ENCODE data around the gene CD99L2. TPM values are rescaled to one million over a fixed set of nuclear protein-coding genes. Genes with fewer than 3 reads are reported as not detected.

Gene CD99L2
- total RNA-seq, 2 donors from 2014 or later = 11.3 to 18.7 TPM

DNA sequence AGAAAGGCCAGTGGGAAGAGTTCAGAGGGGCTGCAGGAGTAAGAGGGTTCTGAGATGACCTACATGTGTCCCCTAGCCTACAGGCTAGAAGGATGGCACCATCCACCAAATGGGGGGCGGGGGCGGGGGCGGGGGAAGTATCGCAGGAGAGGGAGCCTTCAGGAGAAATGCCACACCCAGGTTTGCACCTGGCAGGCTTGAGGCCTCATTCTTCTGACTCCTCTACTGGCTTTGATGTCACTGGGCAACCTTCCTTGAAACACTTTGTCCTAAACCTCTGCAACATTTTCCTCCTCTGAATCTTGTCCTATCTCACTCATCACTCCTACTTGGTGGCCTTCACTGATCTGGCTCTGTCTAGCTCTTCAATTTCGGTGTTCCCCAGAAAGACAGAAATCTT is 24.0 kb downstream of the CD99L2 start:
- Histone ChIP-seq H3K36me3 (ENCODE audit: control insufficient read depth, insufficient read depth, low read length) (no peaks in the 10 kb centered on the region), H3K4me3 (ENCODE audit: low read length) (no peak overlapping the region), H3K9ac (ENCODE audit: extremely low read depth, low read length, poor library complexity, severe bottlenecking) (no peak overlapping the region), H3K4me1 (ENCODE audit: control insufficient read depth, insufficient read depth, low read length) (no peaks in the 10 kb centered on the region), H3K27ac (ENCODE audit: low read depth, low read length) (no peak overlapping the region), H3K9me3 (ENCODE audit: control insufficient read depth, low read length) (no peaks in the 10 kb centered on the region), H3K27me3 (ENCODE audit: control insufficient read depth, insufficient read depth, low read length, poor library complexity, severe bottlenecking) (no peaks in the 10 kb centered on the region)
- Mint-ChIP-seq H3K27ac (no peak overlapping the region), H3K9me3 (peaks cover 12% of the 10 kb centered on the region), H3K27me3 (ENCODE audit: insufficient read depth) (no peaks in the 10 kb centered on the region), H3K36me3 (ENCODE audit: low read depth) (peaks cover 19% of the 10 kb centered on the region), H3K4me1 (peaks cover 13% of the 10 kb centered on the region), H3K4me3 (no peak overlapping the region)
- TF ChIP-seq, protein P1, sequence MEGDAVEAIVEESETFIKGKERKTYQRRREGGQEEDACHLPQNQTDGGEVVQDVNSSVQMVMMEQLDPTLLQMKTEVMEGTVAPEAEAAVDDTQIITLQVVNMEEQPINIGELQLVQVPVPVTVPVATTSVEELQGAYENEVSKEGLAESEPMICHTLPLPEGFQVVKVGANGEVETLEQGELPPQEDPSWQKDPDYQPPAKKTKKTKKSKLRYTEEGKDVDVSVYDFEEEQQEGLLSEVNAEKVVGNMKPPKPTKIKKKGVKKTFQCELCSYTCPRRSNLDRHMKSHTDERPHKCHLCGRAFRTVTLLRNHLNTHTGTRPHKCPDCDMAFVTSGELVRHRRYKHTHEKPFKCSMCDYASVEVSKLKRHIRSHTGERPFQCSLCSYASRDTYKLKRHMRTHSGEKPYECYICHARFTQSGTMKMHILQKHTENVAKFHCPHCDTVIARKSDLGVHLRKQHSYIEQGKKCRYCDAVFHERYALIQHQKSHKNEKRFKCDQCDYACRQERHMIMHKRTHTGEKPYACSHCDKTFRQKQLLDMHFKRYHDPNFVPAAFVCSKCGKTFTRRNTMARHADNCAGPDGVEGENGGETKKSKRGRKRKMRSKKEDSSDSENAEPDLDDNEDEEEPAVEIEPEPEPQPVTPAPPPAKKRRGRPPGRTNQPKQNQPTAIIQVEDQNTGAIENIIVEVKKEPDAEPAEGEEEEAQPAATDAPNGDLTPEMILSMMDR (conservative IDR thresholded peaks at IDR 0.05) = no peak
- no peak for DNase-seq
- 97% methylated on average over 5 of the region's 5 CpGs; no CpG with 5 or more reads in 1 of the 2 experiments for WGBS, 2 experiments (ENCODE audit: insufficient coverage in 1 of 2, insufficient read length in 1 of 2)

DNA sequence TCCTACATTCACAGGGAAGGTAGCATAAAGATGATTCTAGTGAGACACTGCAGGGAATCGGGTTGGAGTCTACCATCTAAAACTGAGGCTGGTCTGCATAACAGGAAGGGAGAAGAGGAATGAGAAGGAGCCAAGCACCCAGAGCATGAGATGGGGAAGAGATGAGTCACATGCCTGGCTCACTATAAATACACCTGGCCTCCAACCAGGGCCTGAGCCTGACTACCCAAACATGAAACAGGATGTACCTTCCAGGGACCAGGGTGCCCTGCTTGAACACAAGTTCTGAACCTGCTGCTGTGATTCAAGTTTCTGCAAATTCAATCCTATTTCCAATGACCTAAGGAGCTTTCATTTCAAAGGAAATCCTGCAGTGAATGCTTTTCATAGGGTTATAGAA is 24.9 kb downstream of the CD99L2 start:
- no peaks in the 10 kb centered on the region for H3K36me3 ChIP-seq (ENCODE audit: control insufficient read depth, insufficient read depth, low read length)
- H3K4me3 ChIP-seq (ENCODE audit: low read length) = no peak overlapping the region
- H3K27me3 Mint-ChIP-seq (ENCODE audit: insufficient read depth) = no peaks in the 10 kb centered on the region
- H3K4me1 Mint-ChIP-seq = peaks cover 13% of the 10 kb centered on the region
- no peak overlapping the region for H3K4me3 Mint-ChIP-seq
- peaks cover 12% of the 10 kb centered on the region for H3K9me3 Mint-ChIP-seq
- H3K27ac ChIP-seq (ENCODE audit: low read depth, low read length) = no peak overlapping the region
- no peak for DNase-seq
- H3K36me3 Mint-ChIP-seq (ENCODE audit: low read depth) = peaks cover 19% of the 10 kb centered on the region
- WGBS, 2 experiments (ENCODE audit: insufficient coverage in 1 of 2, insufficient read length in 1 of 2) = 94% methylated on average over 1 of the region's 1 CpG; no CpG with 5 or more reads in 1 of the 2 experiments
- no peaks in the 10 kb centered on the region for H3K4me1 ChIP-seq (ENCODE audit: control insufficient read depth, insufficient read depth, low read length)
- TF ChIP-seq, protein P1 (conservative IDR thresholded peaks at IDR 0.05) = no peak
- H3K9me3 ChIP-seq (ENCODE audit: control insufficient read depth, low read length) = no peaks in the 10 kb centered on the region
- no peaks in the 10 kb centered on the region for H3K27me3 ChIP-seq (ENCODE audit: control insufficient read depth, insufficient read depth, low read length, poor library complexity, severe bottlenecking)
- no peak overlapping the region for H3K9ac ChIP-seq (ENCODE audit: extremely low read depth, low read length, poor library complexity, severe bottlenecking)
- no peak overlapping the region for H3K27ac Mint-ChIP-seq

DNA sequence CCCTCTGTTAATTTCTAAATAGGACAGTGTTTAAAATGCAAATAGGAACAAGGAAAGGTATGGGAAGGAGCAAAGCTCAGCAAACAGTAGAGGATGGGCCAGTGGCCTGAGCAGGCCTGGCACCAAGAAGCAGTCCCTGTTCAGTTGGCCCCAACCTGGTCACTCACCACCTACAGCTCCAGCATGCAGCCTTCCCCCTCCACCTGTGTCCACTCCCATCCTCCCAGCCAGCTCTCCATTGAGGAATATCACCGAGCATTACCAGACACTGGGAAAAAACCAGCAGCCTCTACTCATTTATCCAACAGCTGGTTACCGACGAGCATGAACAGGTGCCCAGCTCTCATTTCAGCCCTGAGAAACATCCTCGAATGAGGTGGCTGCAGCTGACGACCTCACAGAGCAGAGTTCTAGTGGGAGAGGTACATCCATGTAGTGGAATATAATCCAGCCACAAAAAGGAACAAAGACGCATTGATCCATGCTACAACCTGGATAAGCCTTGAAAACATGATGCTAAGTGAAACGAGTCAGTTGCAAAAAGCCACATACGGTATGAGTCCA is 25.6 kb downstream of the CD99L2 start:
- TF ChIP-seq, protein P1 (conservative IDR thresholded peaks at IDR 0.05) = no peak
- H3K9ac ChIP-seq (ENCODE audit: extremely low read depth, low read length, poor library complexity, severe bottlenecking) = no peak overlapping the region
- Mint-ChIP-seq H3K4me1 (peaks cover 13% of the 10 kb centered on the region), H3K27ac (no peak overlapping the region), H3K27me3 (ENCODE audit: insufficient read depth) (no peaks in the 10 kb centered on the region), H3K9me3 (peaks cover 12% of the 10 kb centered on the region), H3K4me3 (no peak overlapping the region), H3K36me3 (ENCODE audit: low read depth) (peaks cover 19% of the 10 kb centered on the region)
- no peak for DNase-seq
- no peaks in the 10 kb centered on the region for H3K27me3 ChIP-seq (ENCODE audit: control insufficient read depth, insufficient read depth, low read length, poor library complexity, severe bottlenecking)
- no peaks in the 10 kb centered on the region for H3K36me3 ChIP-seq (ENCODE audit: control insufficient read depth, insufficient read depth, low read length)
- no peak overlapping the region for H3K27ac ChIP-seq (ENCODE audit: low read depth, low read length)
- H3K9me3 ChIP-seq (ENCODE audit: control insufficient read depth, low read length) = no peaks in the 10 kb centered on the region
- 90 to 96% methylated on average over 8 of the region's 8 CpGs for WGBS, 2 experiments (ENCODE audit: insufficient coverage in 1 of 2, insufficient read length in 1 of 2)
- no peaks in the 10 kb centered on the region for H3K4me1 ChIP-seq (ENCODE audit: control insufficient read depth, insufficient read depth, low read length)
- H3K4me3 ChIP-seq (ENCODE audit: low read length) = no peak overlapping the region

Measured in endodermal cell (in vitro differentiated cells).